GM06990 (cell line): ENCODE results near the gene SMIM22.

Source experiments
- DNase-seq: peaks from one replicate; pipeline ENCODE4 v3.0.0-alpha.2; 2011; ENCODE audit not compliant: insufficient read length; ENCODE audit errors: extremely low read depth
- H3K27me3 ChIP-seq: replicated peaks from 2 replicates; pipeline ENCODE4 v1.6.0; 2011; ENCODE audit warnings: low read length; ENCODE audit not compliant: control insufficient read depth, insufficient read depth
- H3K36me3 ChIP-seq: 2 replicates; pipeline ENCODE4 v1.5.1; 2011; ENCODE audit warnings: low read length; ENCODE audit not compliant: control insufficient read depth, insufficient read depth
- H3K4me3 ChIP-seq: replicated peaks from 2 replicates; pipeline ENCODE4 v1.5.1; 2011; ENCODE audit warnings: low read depth, mild to moderate bottlenecking, control low read depth, low read length
- TF ChIP-seq, protein P1 (sequence below): IDR thresholded peaks from 2 replicates; pipeline ENCODE4 v1.5.1; 2011; ENCODE audit warnings: low read length, control low read depth, mild to moderate bottlenecking, inconsistent platforms; ENCODE audit not compliant: insufficient read depth, poor library complexity, severe bottlenecking

Gene SMIM22, protein sequence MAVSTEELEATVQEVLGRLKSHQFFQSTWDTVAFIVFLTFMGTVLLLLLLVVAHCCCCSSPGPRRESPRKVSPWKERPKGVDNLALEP

DNA sequence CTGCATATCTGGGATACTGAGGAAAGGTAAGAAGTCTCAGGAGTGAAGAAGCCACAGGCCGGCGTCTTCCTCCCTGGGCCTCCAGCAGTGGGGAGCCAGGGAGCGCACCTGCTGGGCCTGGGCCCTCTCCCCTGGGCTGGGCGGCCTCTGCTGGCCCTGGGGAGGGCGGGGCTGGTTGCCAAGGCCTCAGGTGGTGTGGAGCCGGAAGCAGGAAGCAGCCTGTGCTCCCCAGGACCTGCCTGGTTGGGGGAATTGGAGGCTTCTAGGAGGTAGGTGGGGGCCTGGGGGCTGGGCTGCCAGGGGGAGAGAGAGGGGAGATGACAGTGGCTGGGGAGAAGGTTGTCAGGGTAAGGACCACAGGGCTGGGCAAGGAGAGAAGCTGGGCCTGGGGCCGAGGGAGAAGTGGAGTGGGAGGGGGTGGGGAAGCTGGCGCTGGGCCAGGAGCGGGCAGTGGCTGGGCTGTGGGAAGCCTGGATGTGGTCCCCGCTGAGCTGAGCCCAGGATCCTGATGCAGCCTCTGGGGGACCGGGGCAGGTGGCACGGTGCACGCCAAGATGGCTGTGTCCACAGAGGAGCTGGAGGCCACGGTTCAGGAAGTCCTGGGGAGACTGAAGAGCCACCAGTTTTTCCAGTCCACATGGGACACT lies at the start of gene SMIM22:
Gene SMIM22, plus strand, starts transcription at position 189 of the 647 bp plus-strand sequence. Its CDS starts 366 bp downstream, at position 555.
- DNase-seq, result no peak
- H3K4me3 ChIP-seq, result no peak within 1 kb of the TSS
- no peaks in the 10 kb centered on the region for H3K27me3 ChIP-seq
- TF ChIP-seq, protein P1, sequence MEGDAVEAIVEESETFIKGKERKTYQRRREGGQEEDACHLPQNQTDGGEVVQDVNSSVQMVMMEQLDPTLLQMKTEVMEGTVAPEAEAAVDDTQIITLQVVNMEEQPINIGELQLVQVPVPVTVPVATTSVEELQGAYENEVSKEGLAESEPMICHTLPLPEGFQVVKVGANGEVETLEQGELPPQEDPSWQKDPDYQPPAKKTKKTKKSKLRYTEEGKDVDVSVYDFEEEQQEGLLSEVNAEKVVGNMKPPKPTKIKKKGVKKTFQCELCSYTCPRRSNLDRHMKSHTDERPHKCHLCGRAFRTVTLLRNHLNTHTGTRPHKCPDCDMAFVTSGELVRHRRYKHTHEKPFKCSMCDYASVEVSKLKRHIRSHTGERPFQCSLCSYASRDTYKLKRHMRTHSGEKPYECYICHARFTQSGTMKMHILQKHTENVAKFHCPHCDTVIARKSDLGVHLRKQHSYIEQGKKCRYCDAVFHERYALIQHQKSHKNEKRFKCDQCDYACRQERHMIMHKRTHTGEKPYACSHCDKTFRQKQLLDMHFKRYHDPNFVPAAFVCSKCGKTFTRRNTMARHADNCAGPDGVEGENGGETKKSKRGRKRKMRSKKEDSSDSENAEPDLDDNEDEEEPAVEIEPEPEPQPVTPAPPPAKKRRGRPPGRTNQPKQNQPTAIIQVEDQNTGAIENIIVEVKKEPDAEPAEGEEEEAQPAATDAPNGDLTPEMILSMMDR, result no peak
- no peaks in the 10 kb centered on the region; the same call in 1 of the 2 replicates for H3K36me3 ChIP-seq

DNA sequence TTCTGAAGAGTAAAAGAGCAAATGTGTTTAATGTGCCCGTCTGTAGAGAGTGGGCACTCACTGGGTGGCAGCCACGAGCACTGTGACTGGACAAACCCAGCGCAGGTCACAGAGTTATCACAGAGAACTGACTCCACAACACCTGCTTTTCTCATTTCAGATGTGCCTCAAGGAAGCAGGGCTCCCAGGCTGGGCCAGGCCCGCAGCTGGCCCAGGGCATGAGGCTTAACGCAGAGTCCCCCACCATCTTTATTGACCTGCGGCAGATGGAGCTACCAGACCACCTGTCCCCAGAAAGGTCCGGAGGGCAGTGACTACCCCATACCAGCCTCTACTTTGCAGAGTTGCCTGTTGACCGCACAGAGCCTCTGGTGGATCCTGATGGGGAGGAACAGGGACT lies 49.0 kb upstream of the SMIM22 start:
- H3K36me3 ChIP-seq, result peaks cover 2% of the 10 kb centered on the region
- DNase-seq, result no peak
- no peaks in the 10 kb centered on the region for H3K27me3 ChIP-seq
- no peak overlapping the region for H3K4me3 ChIP-seq
- TF ChIP-seq, protein P1, result no peak

DNA sequence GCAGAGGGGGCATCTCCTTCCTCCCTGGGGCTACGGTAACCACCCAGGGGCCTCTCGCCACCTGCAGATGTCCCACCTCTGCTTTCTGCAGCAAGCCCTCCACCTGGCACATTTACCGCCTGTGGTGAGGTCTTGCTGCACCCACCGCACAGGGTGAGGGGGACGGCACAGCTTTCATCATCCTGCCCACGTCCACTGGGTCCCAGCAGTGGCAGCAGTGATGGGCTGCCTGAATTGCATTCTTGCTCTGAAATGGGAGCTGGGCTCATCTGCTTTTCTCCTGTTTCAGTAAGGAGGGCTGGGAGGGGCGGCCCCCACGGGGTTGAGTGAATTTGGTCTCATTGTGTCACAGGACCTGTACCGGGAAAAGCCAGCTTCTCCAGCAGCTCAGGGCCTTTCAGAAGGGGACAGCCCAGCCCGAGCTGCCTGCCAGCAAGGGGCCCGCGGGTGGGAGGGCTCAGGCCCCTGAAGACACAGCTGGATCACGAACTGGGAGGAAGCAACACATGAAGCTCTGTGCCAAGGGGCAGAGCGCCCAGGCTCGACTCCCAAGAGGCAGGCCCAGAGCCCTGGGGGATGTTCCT lies 48.1 kb upstream of the SMIM22 start:
- peaks cover 10% of the 10 kb centered on the region for H3K36me3 ChIP-seq
- no peak for DNase-seq
- H3K4me3 ChIP-seq, result no peak overlapping the region
- TF ChIP-seq, protein P1, result no peak
- no peaks in the 10 kb centered on the region for H3K27me3 ChIP-seq

DNA sequence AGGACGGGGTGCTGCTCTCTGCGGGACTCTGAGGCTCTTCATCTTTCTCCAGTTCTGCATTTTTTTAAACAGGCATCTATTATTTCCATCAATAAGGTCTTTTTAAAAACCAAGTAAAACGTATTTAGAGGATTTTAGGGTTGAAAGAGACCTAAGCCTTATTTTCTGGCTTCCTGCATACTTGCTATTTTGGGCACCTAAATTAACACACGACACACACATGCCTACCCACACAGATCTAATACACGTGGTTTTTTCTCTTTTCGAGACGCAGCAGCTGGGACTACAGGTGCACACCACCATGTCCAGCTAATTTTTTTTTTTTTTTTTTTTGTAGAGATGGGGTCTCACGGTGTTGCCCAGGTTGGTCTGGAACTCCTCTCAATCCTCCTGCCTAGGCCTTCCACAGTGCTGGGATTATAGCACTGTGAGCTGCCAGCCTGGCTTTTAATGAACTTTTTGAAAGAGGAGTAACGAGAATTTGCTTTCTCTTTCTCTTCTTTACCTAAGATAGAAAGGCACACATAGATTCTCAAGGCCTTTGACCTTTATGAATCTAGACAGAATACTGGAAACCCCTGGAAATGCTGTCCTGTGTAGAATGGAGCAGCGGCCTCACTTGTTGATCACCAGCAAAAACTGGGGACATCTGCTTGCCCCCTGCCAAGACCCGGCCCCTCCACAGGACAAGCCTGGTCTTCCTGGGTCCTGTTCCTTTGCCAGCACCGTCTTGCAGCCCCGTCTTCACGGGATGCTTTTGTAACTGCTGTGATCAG lies 47.1 kb upstream of the SMIM22 start:
- DNase-seq, result no peak
- Histone ChIP-seq H3K4me3 (no peak overlapping the region), H3K36me3 (peaks cover 19% of the 10 kb centered on the region), H3K27me3 (no peaks in the 10 kb centered on the region)
- TF ChIP-seq, protein P1, result no peak

DNA sequence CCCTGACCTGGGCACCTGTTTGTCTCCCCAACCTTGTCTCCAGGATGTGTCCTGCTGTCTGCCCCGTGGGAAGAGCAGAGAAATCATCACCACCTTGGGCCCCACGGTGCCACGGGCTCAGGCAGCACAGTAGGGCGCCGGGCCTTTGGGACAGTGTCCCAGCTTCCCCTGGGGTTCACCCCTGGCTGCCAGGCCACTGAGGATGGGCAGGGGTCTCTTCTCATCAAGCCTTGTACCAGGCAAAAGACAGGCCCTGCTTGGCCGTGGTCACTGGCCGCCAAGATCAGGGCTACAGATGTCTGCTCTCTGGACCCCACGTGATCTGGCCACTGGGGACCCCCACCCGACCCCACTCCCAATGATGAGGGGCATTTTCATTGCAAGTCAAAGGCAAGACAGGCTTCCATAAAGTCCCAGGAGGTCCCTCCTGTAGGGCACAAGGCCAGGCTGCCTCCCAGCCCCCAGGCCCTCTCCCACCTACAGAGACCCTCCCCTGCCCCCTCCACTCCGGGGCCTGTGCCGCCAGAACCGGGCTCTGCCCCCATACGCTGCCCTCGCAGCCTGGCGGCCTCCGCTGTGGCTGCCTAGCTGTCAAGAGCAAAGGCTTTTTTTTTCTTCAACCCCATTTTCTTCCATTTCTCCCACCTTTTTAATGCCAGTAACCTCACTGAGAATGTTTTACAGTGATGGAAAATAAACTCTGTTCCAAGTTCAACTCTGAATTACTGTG lies 46.3 kb upstream of the SMIM22 start:
- Histone ChIP-seq H3K4me3 (no peak overlapping the region), H3K36me3 (peaks cover 22% of the 10 kb centered on the region), H3K27me3 (no peaks in the 10 kb centered on the region)
- TF ChIP-seq, protein P1, result no peak
- no peak for DNase-seq
